Measurements from ENCODE around the gene TMEM97. TPM values are rescaled to one million over a fixed set of nuclear protein-coding genes. Genes with fewer than 3 reads are reported as not detected.
"Not testable (repeated sequence)": the region's sequence is repeated elsewhere in the genome, so short reads cannot be mapped to it uniquely, and the experiment has no call there.

The TMEM97 gene
- total RNA-seq, 1 donor from 2014 or later = 28.5 TPM

DNA sequence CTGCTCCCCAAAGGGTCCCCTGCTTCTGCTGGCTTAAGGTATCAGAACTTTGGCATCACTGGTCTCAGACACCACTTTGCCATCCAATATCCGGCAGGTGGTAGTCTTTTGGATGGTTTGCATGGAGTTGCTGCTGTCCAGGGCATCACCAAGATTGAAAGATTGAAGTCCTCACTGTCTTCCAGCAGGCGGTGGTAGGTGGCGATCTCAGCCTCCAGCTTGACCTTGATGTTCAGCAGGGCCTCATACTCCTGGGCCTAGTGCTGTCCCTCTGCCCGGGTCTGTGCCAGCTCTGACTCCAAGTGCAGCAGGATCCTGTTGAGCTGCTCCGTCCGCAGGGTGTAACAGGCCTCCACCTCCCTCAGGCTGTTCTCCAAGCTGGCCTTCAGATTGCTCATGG lies 43.0 kb upstream of the TMEM97 start:
- H3K4me3 ChIP-seq (ENCODE audit: low read depth, low read length) = no peak overlapping the region
- DNase-seq (ENCODE audit: low read depth) = no peak
- TF ChIP-seq, protein P1, sequence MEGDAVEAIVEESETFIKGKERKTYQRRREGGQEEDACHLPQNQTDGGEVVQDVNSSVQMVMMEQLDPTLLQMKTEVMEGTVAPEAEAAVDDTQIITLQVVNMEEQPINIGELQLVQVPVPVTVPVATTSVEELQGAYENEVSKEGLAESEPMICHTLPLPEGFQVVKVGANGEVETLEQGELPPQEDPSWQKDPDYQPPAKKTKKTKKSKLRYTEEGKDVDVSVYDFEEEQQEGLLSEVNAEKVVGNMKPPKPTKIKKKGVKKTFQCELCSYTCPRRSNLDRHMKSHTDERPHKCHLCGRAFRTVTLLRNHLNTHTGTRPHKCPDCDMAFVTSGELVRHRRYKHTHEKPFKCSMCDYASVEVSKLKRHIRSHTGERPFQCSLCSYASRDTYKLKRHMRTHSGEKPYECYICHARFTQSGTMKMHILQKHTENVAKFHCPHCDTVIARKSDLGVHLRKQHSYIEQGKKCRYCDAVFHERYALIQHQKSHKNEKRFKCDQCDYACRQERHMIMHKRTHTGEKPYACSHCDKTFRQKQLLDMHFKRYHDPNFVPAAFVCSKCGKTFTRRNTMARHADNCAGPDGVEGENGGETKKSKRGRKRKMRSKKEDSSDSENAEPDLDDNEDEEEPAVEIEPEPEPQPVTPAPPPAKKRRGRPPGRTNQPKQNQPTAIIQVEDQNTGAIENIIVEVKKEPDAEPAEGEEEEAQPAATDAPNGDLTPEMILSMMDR (conservative IDR thresholded peaks at IDR 0.05; ENCODE audit: low read depth, low read length) = no peak

DNA sequence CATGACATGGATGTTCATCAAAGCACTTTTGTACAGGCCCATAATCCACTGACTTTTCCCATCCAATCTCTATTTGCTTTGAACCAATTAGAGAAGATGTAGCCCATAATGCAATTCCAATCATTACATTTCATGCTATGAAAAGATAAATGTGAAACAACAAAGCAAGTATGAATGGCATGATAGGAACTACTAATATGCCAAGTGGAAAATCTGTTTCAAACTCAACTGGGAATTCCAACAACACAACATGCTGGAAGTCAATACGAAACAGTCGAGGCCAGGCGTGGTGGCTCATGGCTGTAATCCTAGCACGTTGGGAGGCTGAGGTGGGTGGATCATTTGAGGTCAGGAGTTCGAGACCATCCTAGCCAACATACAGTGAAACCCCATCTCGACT lies 39.6 kb upstream of the TMEM97 start:
- no peak overlapping the region for H3K4me3 ChIP-seq (ENCODE audit: low read depth, low read length)
- no peak for DNase-seq (ENCODE audit: low read depth)
- TF ChIP-seq, protein P1 (conservative IDR thresholded peaks at IDR 0.05; ENCODE audit: low read depth, low read length) = no peak

GRCh38 chr17:28280826-28281225 lies 38.2 kb upstream of the TMEM97 start:
- TF ChIP-seq, protein P1 (conservative IDR thresholded peaks at IDR 0.05; ENCODE audit: low read depth, low read length) = no peak
- H3K4me3 ChIP-seq (ENCODE audit: low read depth, low read length) = no peak overlapping the region
- DNase-seq (ENCODE audit: low read depth) = no peak

DNA sequence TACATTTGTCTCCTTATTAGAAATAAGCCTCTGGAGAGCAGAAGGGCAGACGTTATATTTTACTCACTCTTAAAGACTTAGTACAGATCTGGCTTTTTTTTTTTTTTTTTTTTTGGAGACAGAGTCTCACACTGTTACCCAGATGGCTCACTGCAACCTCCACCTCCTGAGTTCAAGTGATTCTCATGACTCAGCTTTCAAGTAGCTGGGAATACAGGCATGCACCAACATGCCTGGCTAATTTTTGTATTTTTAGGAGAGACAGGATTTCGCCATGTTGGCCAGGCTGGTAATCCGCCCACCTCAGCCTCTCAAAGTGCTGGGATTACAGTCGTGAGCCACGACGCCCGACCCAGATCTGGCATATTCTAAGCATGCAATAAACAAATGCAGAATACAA lies 36.4 kb upstream of the TMEM97 start:
- peak; percentile 42 for DNase-seq (ENCODE audit: low read depth)
- TF ChIP-seq, protein P1 (conservative IDR thresholded peaks at IDR 0.05; ENCODE audit: low read depth, low read length) = no peak
- H3K4me3 ChIP-seq (ENCODE audit: low read depth, low read length) = no peak overlapping the region

GRCh38 chr17:28285965-28286364 lies 33.0 kb upstream of the TMEM97 start:
- no peak for DNase-seq (ENCODE audit: low read depth)
- H3K4me3 ChIP-seq (ENCODE audit: low read depth, low read length) = no peak overlapping the region
- TF ChIP-seq, protein P1 (conservative IDR thresholded peaks at IDR 0.05; ENCODE audit: low read depth, low read length) = no peak

GRCh38 chr17:28290703-28291102 lies 28.3 kb upstream of the TMEM97 start:
- H3K4me3 ChIP-seq (ENCODE audit: low read depth, low read length) = no peak overlapping the region
- no peak for DNase-seq (ENCODE audit: low read depth)
- TF ChIP-seq, protein P1 (conservative IDR thresholded peaks at IDR 0.05; ENCODE audit: low read depth, low read length) = no peak

DNA sequence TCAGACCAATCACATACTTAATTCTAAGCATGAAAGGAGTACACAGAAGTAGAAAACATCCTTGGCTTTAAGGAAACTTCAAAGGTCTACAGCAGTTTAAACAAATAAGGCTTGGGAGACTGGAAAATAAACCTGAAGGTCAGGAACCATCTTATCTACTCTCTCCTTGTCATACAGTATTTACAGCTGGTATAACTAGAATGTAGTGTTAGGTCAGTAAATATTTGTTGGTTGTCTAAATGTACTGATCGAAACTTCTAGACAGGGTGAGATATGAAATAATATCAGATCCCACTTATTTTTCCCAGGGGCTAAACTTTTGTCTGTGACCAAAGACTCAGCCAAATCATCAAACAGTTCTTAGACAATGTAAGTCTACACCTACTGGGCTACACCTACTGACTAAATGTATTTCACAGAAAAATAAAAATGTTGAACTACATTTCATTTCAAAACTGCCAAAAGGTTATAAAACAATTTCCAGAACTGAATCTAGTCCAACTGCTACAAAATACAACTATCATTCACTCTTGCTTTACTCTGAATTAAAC lies 27.1 kb upstream of the TMEM97 start:
- DNase-seq (ENCODE audit: low read depth) = no peak
- no peak overlapping the region for H3K4me3 ChIP-seq (ENCODE audit: low read depth, low read length)
- TF ChIP-seq, protein P1 (conservative IDR thresholded peaks at IDR 0.05; ENCODE audit: low read depth, low read length) = no peak

DNA sequence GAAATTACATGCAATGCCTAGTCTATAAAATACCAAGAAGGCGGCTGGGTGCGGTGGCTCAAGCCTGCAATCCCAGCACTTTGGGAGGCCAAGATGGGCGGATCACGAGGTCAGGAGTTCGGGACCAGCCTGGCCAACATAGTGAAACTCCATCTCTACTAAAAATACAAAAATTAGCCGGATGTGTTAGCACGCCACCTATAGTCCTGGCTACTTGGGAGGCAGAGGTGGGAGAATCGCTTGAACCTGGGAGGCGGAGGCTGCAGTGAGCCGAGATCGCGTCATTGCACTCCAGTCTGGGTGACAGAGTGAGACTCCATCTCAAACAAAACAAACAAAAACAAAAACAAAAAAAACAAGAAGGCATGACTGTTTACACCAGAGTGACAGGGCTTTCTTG lies 26.1 kb upstream of the TMEM97 start:
- DNase-seq (ENCODE audit: low read depth); H3K4me3 ChIP-seq (ENCODE audit: low read depth, low read length): not testable (repeated sequence)
